HEK293 (cell line): Measurements from ENCODE around the gene FAM168A.

Experiments used
- HOXC10 ChIP-seq: sonication (generic); formaldehyde crosslinking; IDR thresholded peaks from 2 replicates; pipeline ENCODE4 v1.8.1; 2023; ENCODE audit warnings: mild to moderate bottlenecking, missing genetic modification reagents
- HOXD13 ChIP-seq: sonication (generic); formaldehyde crosslinking; IDR thresholded peaks from 2 replicates; pipeline ENCODE4 v1.8.0; 2022; ENCODE audit warnings: missing genetic modification reagents, borderline replicate concordance
- SP3 ChIP-seq: fragments of 450-650 bp; formaldehyde crosslinking; IDR thresholded peaks from 2 replicates; pipeline ENCODE4 v1.5.1; 2016; ENCODE audit warnings: missing biosample characterization, missing genetic modification characterization
- ZBTB21 ChIP-seq: fragments of 450-650 bp; formaldehyde crosslinking; IDR thresholded peaks from 2 replicates; pipeline ENCODE4 v1.5.1; 2017; ENCODE audit warnings: missing biosample characterization, missing genetic modification characterization
- ZNF112 ChIP-seq: fragments of 450-650 bp; formaldehyde crosslinking; IDR thresholded peaks from 2 replicates; pipeline ENCODE4 v1.5.0; 2017; ENCODE audit warnings: missing biosample characterization, missing genetic modification characterization
- ZNF121 ChIP-seq: fragments of 450-650 bp; formaldehyde crosslinking; IDR thresholded peaks from 2 replicates; pipeline ENCODE4 v1.5.1; 2016; ENCODE audit warnings: missing biosample characterization, missing genetic modification characterization
- ZNF133 ChIP-seq: fragments of 450-650 bp; formaldehyde crosslinking; IDR thresholded peaks from 2 replicates; pipeline ENCODE4 v1.5.1; 2016; ENCODE audit warnings: missing biosample characterization, missing genetic modification characterization
- ZNF174 ChIP-seq: fragments of 450-650 bp; formaldehyde crosslinking; IDR thresholded peaks from 2 replicates; pipeline ENCODE4 v1.5.0; 2017; ENCODE audit warnings: missing biosample characterization, mild to moderate bottlenecking, missing genetic modification characterization
- ZNF221 ChIP-seq: fragments of 450-650 bp; formaldehyde crosslinking; IDR thresholded peaks from 2 replicates; pipeline ENCODE4 v1.5.1; 2017; ENCODE audit warnings: missing biosample characterization, missing genetic modification characterization, borderline replicate concordance
- ZNF223 ChIP-seq: fragments of 450-650 bp; formaldehyde crosslinking; IDR thresholded peaks from 2 replicates; pipeline ENCODE4 v1.5.1; 2016; ENCODE audit warnings: missing biosample characterization, missing genetic modification characterization
- ZNF23 ChIP-seq: fragments of 450-650 bp; formaldehyde crosslinking; IDR thresholded peaks from 2 replicates; pipeline ENCODE4 v1.5.1; 2016; ENCODE audit warnings: missing biosample characterization, missing genetic modification characterization, borderline replicate concordance
- ZNF514 ChIP-seq: fragments of 450-650 bp; formaldehyde crosslinking; IDR thresholded peaks from 2 replicates; pipeline ENCODE4 v1.5.1; 2016; ENCODE audit warnings: missing biosample characterization, missing genetic modification characterization
- ZNF555 ChIP-seq: fragments of 450-650 bp; formaldehyde crosslinking; conservative IDR thresholded peaks from 2 replicates; pipeline ENCODE4 v1.5.1; 2017; ENCODE audit warnings: missing biosample characterization, mild to moderate bottlenecking, missing genetic modification characterization, inconsistent platforms
- ZNF558 ChIP-seq: fragments of 450-650 bp; formaldehyde crosslinking; IDR thresholded peaks from 2 replicates; pipeline ENCODE4 v1.5.1; 2016; ENCODE audit warnings: missing biosample characterization, missing genetic modification characterization
- ZNF660 ChIP-seq: fragments of 450-650 bp; IDR thresholded peaks from 2 replicates; pipeline ENCODE4 v1.5.1; 2018; ENCODE audit warnings: missing biosample characterization, mild to moderate bottlenecking, missing genetic modification characterization
- ZNF707 ChIP-seq: fragments of 450-650 bp; formaldehyde crosslinking; IDR thresholded peaks from 2 replicates; pipeline ENCODE4 v1.5.1; 2016; ENCODE audit warnings: missing biosample characterization, missing genetic modification characterization
- ZNF843 ChIP-seq: fragments of 450-650 bp; formaldehyde crosslinking; IDR thresholded peaks from 2 replicates; pipeline ENCODE4 v1.5.1; 2016; ENCODE audit warnings: missing biosample characterization, missing genetic modification characterization
- ZSCAN16 ChIP-seq: fragments of 450-650 bp; formaldehyde crosslinking; IDR thresholded peaks from 2 replicates; pipeline ENCODE4 v1.5.1; 2016; ENCODE audit warnings: missing biosample characterization, missing genetic modification characterization
- TF ChIP-seq, protein P1 (sequence below): fragments of 450-650 bp; formaldehyde crosslinking; IDR thresholded peaks from 2 replicates; pipeline ENCODE4; 2016; ENCODE audit warnings: missing biosample characterization, missing genetic modification characterization
- TF ChIP-seq, protein P2 (sequence below): fragments of 450-650 bp; formaldehyde crosslinking; IDR thresholded peaks from 2 replicates; pipeline ENCODE4 v1.5.1; 2016; ENCODE audit warnings: missing biosample characterization, missing genetic modification characterization
- TF ChIP-seq, protein P3 (sequence below): fragments of 450-650 bp; formaldehyde crosslinking; conservative IDR thresholded peaks from 2 replicates; pipeline ENCODE4 v1.5.1; 2016; ENCODE audit warnings: low read depth, missing biosample characterization, missing genetic modification characterization
- TF ChIP-seq, protein P4 (sequence below): fragments of 450-650 bp; formaldehyde crosslinking; IDR thresholded peaks from 2 replicates; pipeline ENCODE4 v1.5.1; 2016; ENCODE audit warnings: missing biosample characterization, missing genetic modification characterization, low read depth
- TF ChIP-seq, protein P5 (sequence below): fragments of 450-650 bp; formaldehyde crosslinking; IDR thresholded peaks from 2 replicates; pipeline ENCODE4 v1.5.1; 2016; ENCODE audit warnings: missing biosample characterization, missing genetic modification characterization
- TF ChIP-seq, protein P6 (sequence below): fragments of 450-650 bp; IDR thresholded peaks from 2 replicates; pipeline ENCODE4 v1.5.1; 2018; ENCODE audit warnings: missing biosample characterization, missing genetic modification characterization
- TF ChIP-seq, protein P7 (sequence below): fragments of 450-650 bp; formaldehyde crosslinking; IDR thresholded peaks from 2 replicates; pipeline ENCODE4 v1.5.1; 2016; ENCODE audit warnings: missing biosample characterization, missing genetic modification characterization

The FAM168A gene

DNA sequence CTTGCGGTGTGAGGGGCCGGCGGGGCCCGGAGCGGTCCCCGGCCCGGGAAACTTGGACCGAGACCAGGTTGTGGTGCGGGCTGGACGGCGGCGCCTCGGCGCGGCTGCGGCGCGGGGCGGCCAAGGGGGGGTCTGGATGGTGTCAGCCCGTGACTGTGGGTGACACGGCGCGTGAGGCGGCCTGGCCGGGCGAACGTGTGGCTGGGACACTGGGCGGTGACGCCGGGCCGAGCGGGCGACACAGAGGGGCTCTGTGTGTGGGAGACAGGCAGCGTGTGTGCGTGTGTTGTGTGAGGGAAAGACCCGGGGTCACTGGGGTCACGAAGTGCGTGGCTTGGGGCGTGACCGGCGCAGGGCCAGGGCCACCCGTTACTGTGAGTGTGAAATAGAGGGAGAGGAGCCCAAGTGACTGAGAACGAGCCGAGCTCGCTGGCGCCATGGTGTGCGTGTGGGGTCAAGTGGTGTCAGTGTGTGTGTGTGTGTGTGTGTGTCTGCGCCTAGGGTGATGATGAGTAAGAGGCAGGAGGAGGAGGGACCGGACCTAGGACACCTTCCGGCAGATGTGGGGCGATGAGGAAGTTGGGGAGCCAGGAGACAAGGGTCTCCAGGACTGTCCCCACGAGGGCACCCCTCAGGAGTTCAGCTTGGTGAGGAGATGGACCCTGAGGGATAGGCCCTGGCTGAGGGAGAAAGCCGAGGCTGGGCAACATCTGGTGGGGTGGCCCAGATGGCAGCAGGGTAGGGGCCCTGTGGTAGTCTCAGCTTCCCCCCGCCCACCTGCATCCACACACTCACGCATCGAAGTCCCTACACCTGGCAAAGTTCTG is 220.9 kb downstream of the FAM168A start (continued):
- TF ChIP-seq, protein P1, sequence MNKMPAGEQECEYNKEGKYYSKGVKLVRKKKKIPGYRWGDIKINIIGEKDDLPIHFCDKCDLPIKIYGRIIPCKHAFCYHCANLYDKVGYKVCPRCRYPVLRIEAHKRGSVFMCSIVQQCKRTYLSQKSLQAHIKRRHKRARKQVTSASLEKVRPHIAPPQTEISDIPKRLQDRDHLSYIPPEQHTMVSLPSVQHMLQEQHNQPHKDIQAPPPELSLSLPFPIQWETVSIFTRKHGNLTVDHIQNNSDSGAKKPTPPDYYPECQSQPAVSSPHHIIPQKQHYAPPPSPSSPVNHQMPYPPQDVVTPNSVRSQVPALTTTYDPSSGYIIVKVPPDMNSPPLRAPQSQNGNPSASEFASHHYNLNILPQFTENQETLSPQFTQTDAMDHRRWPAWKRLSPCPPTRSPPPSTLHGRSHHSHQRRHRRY (tag by site-specific recombination): peak; percentile 71; the same call in 1 of the 2 replicates
- TF ChIP-seq ZNF843: peak; percentile 77
- TF ChIP-seq, protein P2, sequence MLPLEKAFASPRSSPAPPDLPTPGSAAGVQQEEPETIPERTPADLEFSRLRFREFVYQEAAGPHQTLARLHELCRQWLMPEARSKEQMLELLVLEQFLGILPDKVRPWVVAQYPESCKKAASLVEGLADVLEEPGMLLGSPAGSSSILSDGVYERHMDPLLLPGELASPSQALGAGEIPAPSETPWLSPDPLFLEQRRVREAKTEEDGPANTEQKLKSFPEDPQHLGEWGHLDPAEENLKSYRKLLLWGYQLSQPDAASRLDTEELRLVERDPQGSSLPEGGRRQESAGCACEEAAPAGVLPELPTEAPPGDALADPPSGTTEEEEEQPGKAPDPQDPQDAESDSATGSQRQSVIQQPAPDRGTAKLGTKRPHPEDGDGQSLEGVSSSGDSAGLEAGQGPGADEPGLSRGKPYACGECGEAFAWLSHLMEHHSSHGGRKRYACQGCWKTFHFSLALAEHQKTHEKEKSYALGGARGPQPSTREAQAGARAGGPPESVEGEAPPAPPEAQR: peak; percentile 81; the same call in 1 of the 2 replicates
- TF ChIP-seq ZNF174 (tag by site-specific recombination): no peak
- TF ChIP-seq ZNF555 (tag by site-specific recombination): no peak
- TF ChIP-seq HOXD13 (CRISPR knock-in tag): no peak
- no peak for TF ChIP-seq ZNF112 (tag by site-specific recombination)
- TF ChIP-seq ZSCAN16: 0 out of 2 replicates have a peak, but pooled peaks have one; percentile 54
- TF ChIP-seq, protein P3, sequence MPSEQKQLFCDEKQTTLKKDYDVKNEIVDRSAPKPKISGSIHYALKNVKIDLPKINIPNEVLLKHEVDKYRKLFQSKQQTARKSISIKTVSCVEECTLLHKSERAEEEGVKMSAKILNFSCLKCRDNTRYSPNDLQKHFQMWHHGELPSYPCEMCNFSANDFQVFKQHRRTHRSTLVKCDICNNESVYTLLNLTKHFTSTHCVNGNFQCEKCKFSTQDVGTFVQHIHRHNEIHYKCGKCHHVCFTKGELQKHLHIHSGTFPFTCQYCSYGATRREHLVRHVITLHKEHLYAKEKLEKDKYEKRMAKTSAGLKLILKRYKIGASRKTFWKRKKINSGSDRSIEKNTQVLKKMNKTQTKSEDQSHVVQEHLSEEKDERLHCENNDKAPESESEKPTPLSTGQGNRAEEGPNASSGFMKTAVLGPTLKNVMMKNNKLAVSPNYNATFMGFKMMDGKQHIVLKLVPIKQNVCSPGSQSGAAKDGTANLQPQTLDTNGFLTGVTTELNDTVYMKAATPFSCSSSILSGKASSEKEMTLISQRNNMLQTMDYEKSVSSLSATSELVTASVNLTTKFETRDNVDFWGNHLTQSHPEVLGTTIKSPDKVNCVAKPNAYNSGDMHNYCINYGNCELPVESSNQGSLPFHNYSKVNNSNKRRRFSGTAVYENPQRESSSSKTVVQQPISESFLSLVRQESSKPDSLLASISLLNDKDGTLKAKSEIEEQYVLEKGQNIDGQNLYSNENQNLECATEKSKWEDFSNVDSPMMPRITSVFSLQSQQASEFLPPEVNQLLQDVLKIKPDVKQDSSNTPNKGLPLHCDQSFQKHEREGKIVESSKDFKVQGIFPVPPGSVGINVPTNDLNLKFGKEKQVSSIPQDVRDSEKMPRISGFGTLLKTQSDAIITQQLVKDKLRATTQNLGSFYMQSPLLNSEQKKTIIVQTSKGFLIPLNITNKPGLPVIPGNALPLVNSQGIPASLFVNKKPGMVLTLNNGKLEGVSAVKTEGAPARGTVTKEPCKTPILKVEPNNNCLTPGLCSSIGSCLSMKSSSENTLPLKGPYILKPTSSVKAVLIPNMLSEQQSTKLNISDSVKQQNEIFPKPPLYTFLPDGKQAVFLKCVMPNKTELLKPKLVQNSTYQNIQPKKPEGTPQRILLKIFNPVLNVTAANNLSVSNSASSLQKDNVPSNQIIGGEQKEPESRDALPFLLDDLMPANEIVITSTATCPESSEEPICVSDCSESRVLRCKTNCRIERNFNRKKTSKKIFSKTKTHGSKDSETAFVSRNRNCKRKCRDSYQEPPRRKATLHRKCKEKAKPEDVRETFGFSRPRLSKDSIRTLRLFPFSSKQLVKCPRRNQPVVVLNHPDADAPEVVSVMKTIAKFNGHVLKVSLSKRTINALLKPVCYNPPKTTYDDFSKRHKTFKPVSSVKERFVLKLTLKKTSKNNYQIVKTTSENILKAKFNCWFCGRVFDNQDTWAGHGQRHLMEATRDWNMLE (tag by site-specific recombination): no peak
- TF ChIP-seq SP3: peak; percentile 50
- TF ChIP-seq, protein P4, sequence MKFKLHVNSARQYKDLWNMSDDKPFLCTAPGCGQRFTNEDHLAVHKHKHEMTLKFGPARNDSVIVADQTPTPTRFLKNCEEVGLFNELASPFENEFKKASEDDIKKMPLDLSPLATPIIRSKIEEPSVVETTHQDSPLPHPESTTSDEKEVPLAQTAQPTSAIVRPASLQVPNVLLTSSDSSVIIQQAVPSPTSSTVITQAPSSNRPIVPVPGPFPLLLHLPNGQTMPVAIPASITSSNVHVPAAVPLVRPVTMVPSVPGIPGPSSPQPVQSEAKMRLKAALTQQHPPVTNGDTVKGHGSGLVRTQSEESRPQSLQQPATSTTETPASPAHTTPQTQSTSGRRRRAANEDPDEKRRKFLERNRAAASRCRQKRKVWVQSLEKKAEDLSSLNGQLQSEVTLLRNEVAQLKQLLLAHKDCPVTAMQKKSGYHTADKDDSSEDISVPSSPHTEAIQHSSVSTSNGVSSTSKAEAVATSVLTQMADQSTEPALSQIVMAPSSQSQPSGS: 0 out of 2 replicates have a peak, but pooled peaks have one; percentile 8
- TF ChIP-seq, protein P5, sequence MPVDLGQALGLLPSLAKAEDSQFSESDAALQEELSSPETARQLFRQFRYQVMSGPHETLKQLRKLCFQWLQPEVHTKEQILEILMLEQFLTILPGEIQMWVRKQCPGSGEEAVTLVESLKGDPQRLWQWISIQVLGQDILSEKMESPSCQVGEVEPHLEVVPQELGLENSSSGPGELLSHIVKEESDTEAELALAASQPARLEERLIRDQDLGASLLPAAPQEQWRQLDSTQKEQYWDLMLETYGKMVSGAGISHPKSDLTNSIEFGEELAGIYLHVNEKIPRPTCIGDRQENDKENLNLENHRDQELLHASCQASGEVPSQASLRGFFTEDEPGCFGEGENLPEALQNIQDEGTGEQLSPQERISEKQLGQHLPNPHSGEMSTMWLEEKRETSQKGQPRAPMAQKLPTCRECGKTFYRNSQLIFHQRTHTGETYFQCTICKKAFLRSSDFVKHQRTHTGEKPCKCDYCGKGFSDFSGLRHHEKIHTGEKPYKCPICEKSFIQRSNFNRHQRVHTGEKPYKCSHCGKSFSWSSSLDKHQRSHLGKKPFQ (tag by site-specific recombination): 0 out of 2 replicates have a peak, but pooled peaks have one; percentile 48
- no peak for TF ChIP-seq ZNF223 (tag by site-specific recombination)
- TF ChIP-seq, protein P6, sequence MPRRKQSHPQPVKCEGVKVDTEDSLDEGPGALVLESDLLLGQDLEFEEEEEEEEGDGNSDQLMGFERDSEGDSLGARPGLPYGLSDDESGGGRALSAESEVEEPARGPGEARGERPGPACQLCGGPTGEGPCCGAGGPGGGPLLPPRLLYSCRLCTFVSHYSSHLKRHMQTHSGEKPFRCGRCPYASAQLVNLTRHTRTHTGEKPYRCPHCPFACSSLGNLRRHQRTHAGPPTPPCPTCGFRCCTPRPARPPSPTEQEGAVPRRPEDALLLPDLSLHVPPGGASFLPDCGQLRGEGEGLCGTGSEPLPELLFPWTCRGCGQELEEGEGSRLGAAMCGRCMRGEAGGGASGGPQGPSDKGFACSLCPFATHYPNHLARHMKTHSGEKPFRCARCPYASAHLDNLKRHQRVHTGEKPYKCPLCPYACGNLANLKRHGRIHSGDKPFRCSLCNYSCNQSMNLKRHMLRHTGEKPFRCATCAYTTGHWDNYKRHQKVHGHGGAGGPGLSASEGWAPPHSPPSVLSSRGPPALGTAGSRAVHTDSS (tag by site-specific recombination): no peak
- no peak for TF ChIP-seq ZNF558 (tag by site-specific recombination)
- no peak for TF ChIP-seq ZNF133 (tag by site-specific recombination)
- no peak for TF ChIP-seq ZNF121 (tag by site-specific recombination)
- TF ChIP-seq, protein P7, sequence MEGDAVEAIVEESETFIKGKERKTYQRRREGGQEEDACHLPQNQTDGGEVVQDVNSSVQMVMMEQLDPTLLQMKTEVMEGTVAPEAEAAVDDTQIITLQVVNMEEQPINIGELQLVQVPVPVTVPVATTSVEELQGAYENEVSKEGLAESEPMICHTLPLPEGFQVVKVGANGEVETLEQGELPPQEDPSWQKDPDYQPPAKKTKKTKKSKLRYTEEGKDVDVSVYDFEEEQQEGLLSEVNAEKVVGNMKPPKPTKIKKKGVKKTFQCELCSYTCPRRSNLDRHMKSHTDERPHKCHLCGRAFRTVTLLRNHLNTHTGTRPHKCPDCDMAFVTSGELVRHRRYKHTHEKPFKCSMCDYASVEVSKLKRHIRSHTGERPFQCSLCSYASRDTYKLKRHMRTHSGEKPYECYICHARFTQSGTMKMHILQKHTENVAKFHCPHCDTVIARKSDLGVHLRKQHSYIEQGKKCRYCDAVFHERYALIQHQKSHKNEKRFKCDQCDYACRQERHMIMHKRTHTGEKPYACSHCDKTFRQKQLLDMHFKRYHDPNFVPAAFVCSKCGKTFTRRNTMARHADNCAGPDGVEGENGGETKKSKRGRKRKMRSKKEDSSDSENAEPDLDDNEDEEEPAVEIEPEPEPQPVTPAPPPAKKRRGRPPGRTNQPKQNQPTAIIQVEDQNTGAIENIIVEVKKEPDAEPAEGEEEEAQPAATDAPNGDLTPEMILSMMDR: peak; percentile 45; the same call in 1 of the 2 replicates
- no peak for TF ChIP-seq HOXC10 (CRISPR knock-in tag)
- TF ChIP-seq ZNF514 (tag by site-specific recombination): no peak
- peak; percentile 39; the same call in 1 of the 2 replicates for TF ChIP-seq ZBTB21 (tag by site-specific recombination)
- no peak for TF ChIP-seq ZNF23 (tag by site-specific recombination)
- TF ChIP-seq ZNF660 (tag by site-specific recombination): no peak
- TF ChIP-seq ZNF221 (tag by site-specific recombination): no peak
- no peak; the same call in 1 of the 2 replicates for TF ChIP-seq ZNF707 (tag by site-specific recombination)
